Peyer's patch (tissue), 4 donors: ENCODE measurements around the gene NRIP1. TPM values are rescaled to one million over a fixed set of nuclear protein-coding genes. Genes with fewer than 3 reads are reported as not detected.
"Not testable (repeated sequence)": the region's sequence is repeated elsewhere in the genome, so short reads cannot be mapped to it uniquely, and the experiment has no call there.

ENCODE experiments used
- DNase-seq, 3 donors: peaks; one replicate each; pipeline ENCODE4 v3.0.0-alpha.2; 2017 to 2019
- H3K27ac ChIP-seq, 4 donors: fragments of 200-600 bp; sonication (generic); one replicate each; pipeline ENCODE4 v1.5.1; 2016 to 2019
- H3K27me3 ChIP-seq, 2 donors: fragments of 200-600 bp; sonication (generic); one replicate each; pipeline ENCODE4 v1.5.1; 2019
- H3K36me3 ChIP-seq, 3 donors: fragments of 200-600 bp; sonication (generic); one replicate each; pipeline ENCODE4 v1.5.1; 2016 to 2019
- H3K4me1 ChIP-seq, 4 donors: fragments of 200-600 bp; sonication (generic); one replicate each; pipeline ENCODE4 v1.5.1; 2016 to 2019
- H3K4me3 ChIP-seq, 4 donors: fragments of 200-600 bp; sonication (generic); 1 replicate in 3 of 4; 2 replicates in 1 of 4; pipeline ENCODE4 v1.5.1; 2016 to 2019; ENCODE audit warnings: mild to moderate bottlenecking in 1 of 4
- H3K9me3 ChIP-seq, 4 donors: fragments of 200-600 bp; sonication (generic); one replicate each; pipeline ENCODE4 v1.5.1; 2016 to 2019; ENCODE audit warnings: mild to moderate bottlenecking in 1 of 4
- CTCF ChIP-seq, 6 experiments: fragments of 450-650 bp in 4 of 6; fragments of 200-600 bp in 2 of 6; sonication (generic) in 1 of 6; IDR thresholded peaks; one replicate each; pipeline ENCODE4 v1.5.1; 2017 to 2019; ENCODE audit warnings: antibody characterized with exemption in 6 of 6, mild to moderate bottlenecking in 3 of 6, moderate library complexity in 1 of 6
- POLR2A ChIP-seq, 2 donors: fragments of 450-650 bp; IDR thresholded peaks; one replicate each; pipeline ENCODE4 v1.5.1; 2017; ENCODE audit warnings: antibody characterized with exemption in 2 of 2, mild to moderate bottlenecking in 2 of 2, moderate library complexity in 2 of 2
- total RNA-seq, 4 donors: library from RNA; depleted of rRNA; stranded (reverse); fragments of >200 nt; gene quantifications; one replicate each; pipeline ENCODE4 v1.1.0, GENCODE V29; 2016

NRIP1 gene
- total RNA-seq, 4 donors from 2014 or later, result 37.4 to 72.9 (median 53.6) TPM

DNA sequence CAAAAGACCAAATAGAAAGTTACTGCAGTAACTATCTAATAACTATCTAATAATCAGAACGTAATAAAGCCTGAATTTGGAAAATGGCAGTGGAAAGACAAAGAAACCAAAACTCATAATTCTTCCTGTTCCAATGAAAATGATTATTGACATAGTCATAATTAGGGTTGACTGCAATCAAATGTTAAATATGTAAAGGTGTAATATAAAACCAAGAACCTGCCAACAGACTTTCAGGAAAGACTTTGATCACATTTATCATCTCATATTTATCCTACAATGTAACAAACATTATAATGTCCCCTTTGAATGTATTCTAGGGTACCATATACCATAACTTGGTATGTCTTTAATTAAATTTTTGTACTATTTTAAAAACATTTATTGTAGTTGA lies 26.9 kb downstream of the NRIP1 start:
- no peak for DNase-seq
- no peak for TF ChIP-seq POLR2A (IDR thresholded peaks at IDR 0.05)
- TF ChIP-seq CTCF (IDR thresholded peaks at IDR 0.05), result no peak
- Histone ChIP-seq H3K27ac (no peak overlapping the region), H3K9me3 (no peaks in the 10 kb centered on the region), H3K4me3 (no peak overlapping the region), H3K36me3 (peaks cover 0 to 17% (median 0%) of the 10 kb centered on the region in 3 donors), H3K4me1 (peaks cover 0 to 13% (median 0%) of the 10 kb centered on the region in 4 donors), H3K27me3 (no peaks in the 10 kb centered on the region)

- H3K27me3 ChIP-seq, result no peaks in the 10 kb centered on the region
- DNase-seq, result no peak
- H3K36me3 ChIP-seq, result peaks cover 0 to 11% (median 0%) of the 10 kb centered on the region in 3 donors
- no peaks in the 10 kb centered on the region for H3K9me3 ChIP-seq
- peaks cover 0 to 13% (median 0%) of the 10 kb centered on the region in 4 donors for H3K4me1 ChIP-seq
- no peak overlapping the region for H3K27ac ChIP-seq
- no peak for TF ChIP-seq POLR2A (IDR thresholded peaks at IDR 0.05)
- TF ChIP-seq CTCF (IDR thresholded peaks at IDR 0.05), result peak in 2 of 6 experiments; percentile 18 to 29
- H3K4me3 ChIP-seq, result no peak overlapping the region
Measured at GRCh38 chr21:15037095-15037899, 27.5 kb downstream of the NRIP1 start.

- TF ChIP-seq POLR2A (IDR thresholded peaks at IDR 0.05) (no peak), CTCF (IDR thresholded peaks at IDR 0.05) (no peak)
- H3K4me1 ChIP-seq, result peaks cover 0 to 13% (median 0%) of the 10 kb centered on the region in 4 donors
- no peak overlapping the region for H3K27ac ChIP-seq
- H3K27me3 ChIP-seq, result no peaks in the 10 kb centered on the region
- H3K9me3 ChIP-seq, result no peaks in the 10 kb centered on the region
- DNase-seq, result no peak
- H3K4me3 ChIP-seq, result no peak overlapping the region
- peaks cover 0 to 6% (median 0%) of the 10 kb centered on the region in 3 donors for H3K36me3 ChIP-seq
Measured at GRCh38 chr21:15036189-15036588, 28.6 kb downstream of the NRIP1 start.

DNA sequence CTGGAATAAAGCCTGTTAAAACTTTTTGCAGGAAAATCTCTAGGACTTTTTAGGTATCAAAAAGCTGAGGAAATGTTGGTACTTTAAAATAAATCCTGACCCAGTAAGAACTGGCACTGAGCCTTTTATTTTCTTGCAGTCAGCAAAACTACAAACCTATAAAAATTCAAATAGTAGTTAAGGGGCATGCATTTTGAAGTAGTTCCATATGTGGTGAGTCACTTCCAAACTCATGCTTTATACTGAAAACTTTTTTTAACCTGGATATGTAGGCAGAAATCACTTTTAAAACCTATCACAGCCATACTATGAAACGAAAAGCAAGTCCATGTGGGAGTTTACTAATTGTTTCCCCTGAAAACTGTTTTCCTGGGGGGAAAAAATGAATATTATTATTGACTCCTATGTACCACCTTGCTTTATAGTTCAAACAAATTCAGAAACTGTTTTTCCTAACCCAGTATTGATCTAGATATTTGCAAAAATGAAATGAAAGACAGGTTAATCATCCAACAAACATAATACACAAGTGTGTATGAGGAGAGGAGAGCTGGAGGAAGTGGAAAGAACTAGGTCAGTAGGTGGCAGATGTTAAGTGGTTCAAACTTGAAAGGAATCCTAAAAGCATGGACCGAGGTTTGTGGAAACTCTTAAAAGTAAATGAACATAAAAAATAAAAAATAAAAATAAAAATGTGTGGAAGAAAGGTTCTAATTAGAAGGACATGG lies 30.5 kb downstream of the NRIP1 start:
- H3K4me1 ChIP-seq, result peaks cover 0 to 13% (median 0%) of the 10 kb centered on the region in 4 donors
- no peak for TF ChIP-seq POLR2A (IDR thresholded peaks at IDR 0.05)
- no peak for TF ChIP-seq CTCF (IDR thresholded peaks at IDR 0.05)
- DNase-seq, result no peak
- H3K27me3 ChIP-seq, result no peaks in the 10 kb centered on the region
- H3K9me3 ChIP-seq, result no peaks in the 10 kb centered on the region
- no peak overlapping the region for H3K27ac ChIP-seq
- H3K36me3 ChIP-seq, result peaks cover 0 to 4% (median 0%) of the 10 kb centered on the region in 3 donors
- no peak overlapping the region for H3K4me3 ChIP-seq

GRCh38 chr21:15031790-15032357 lies 32.9 kb downstream of the NRIP1 start:
- TF ChIP-seq CTCF (IDR thresholded peaks at IDR 0.05) (no peak), POLR2A (IDR thresholded peaks at IDR 0.05) (no peak)
- Histone ChIP-seq H3K4me3 (no peak overlapping the region), H3K27me3 (no peaks in the 10 kb centered on the region), H3K9me3 (no peaks in the 10 kb centered on the region), H3K27ac (no peak overlapping the region), H3K36me3 (no peaks in the 10 kb centered on the region), H3K4me1 (peaks cover 0 to 7% (median 0%) of the 10 kb centered on the region in 4 donors)
- DNase-seq, result no peak

GRCh38 chr21:15031362-15031761 lies 33.4 kb downstream of the NRIP1 start:
- not testable (repeated sequence) for H3K27ac ChIP-seq, H3K4me1 ChIP-seq, H3K36me3 ChIP-seq, H3K4me3 ChIP-seq, DNase-seq, H3K27me3 ChIP-seq, H3K9me3 ChIP-seq

DNA sequence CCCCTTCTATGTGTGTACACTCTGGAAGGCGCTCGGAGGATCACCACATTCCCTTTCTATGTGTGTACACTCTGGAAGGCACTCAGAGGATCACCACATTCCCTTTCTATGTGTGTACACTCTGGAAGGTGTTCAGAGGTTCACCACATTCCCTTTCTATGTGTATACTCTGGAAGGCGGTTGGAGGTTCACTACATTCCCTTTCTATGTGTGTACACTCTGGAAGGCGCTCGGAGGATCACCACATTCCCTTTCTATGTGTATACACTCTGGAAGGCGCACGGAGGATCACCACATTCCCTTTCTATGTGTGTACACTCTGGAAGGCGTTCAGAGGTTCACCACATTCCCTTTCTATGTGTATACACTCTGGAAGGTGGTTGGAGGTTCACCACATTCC lies 33.9 kb downstream of the NRIP1 start:
- not testable (repeated sequence) for H3K27ac ChIP-seq, H3K27me3 ChIP-seq, H3K36me3 ChIP-seq, H3K9me3 ChIP-seq, H3K4me3 ChIP-seq, DNase-seq, H3K4me1 ChIP-seq
